HEK293 (cell line): ENCODE data around the gene ZNF32.

Source experiments
- CTCF ChIA-PET: fragments of 350-600 bp; formaldehyde crosslinking; extraction: SDS; loops from one replicate; lab custom pipeline; 2021; ENCODE audit warnings: antibody characterized with exemption; lab: Yijun Ruan, JAX
- POLR2A ChIA-PET: fragments of 300-600 bp; formaldehyde crosslinking; extraction: SDS; loops from one replicate; lab custom pipeline; 2020; ENCODE audit warnings: antibody characterized with exemption, inconsistent platforms; lab: Yijun Ruan, JAX
- H3K27ac ChIP-seq: fragments of 200-500 bp; sonication (Bioruptor generic); 2 replicates; pipeline ENCODE4 v1.5.1; 2014; ENCODE audit warnings: low read depth, low read length, control low read depth, inconsistent platforms; ENCODE audit errors: extremely low read depth
- H3K36me3 ChIP-seq, 2 experiments: fragments of 200-500 bp in 1 of 2; sonication (Bioruptor generic) in 1 of 2; 1 replicate in 1 of 2; 2 replicates in 1 of 2; pipeline ENCODE4 v1.5.1; 2014 to 2017; ENCODE audit warnings: inconsistent platforms in 2 of 2, low read length in 2 of 2; ENCODE audit not compliant: control insufficient read depth in 2 of 2, insufficient read depth in 1 of 2
- H3K4me1 ChIP-seq: fragments of 200-500 bp; sonication (Bioruptor generic); 2 replicates; pipeline ENCODE4 v1.5.1; 2014; ENCODE audit warnings: mild to moderate bottlenecking, low read length, inconsistent platforms; ENCODE audit not compliant: control insufficient read depth, insufficient read depth
- H3K4me3 ChIP-seq: 2 replicates; pipeline ENCODE4 v1.5.1; 2011; ENCODE audit warnings: low read depth, mild to moderate bottlenecking, control low read depth, low read length, moderate library complexity
- H3K9me3 ChIP-seq: fragments of 200-500 bp; sonication (Bioruptor generic); 2 replicates; pipeline ENCODE4 v1.5.1; 2014; ENCODE audit warnings: low read depth, low read length, inconsistent platforms; ENCODE audit not compliant: control insufficient read depth, insufficient read depth
- GFI1B ChIP-seq: fragments of 450-650 bp; formaldehyde crosslinking; IDR thresholded peaks from 2 replicates; pipeline ENCODE4 v1.5.1; 2016; ENCODE audit warnings: missing biosample characterization, missing genetic modification characterization
- GLI2 ChIP-seq: fragments of 450-650 bp; formaldehyde crosslinking; IDR thresholded peaks from 2 replicates; pipeline ENCODE4; 2017; ENCODE audit warnings: missing biosample characterization, missing genetic modification characterization, low read depth, borderline replicate concordance
- KLF16 ChIP-seq: fragments of 450-650 bp; formaldehyde crosslinking; IDR thresholded peaks from 2 replicates; pipeline ENCODE4 v1.5.1; 2017; ENCODE audit warnings: missing biosample characterization, missing genetic modification characterization
- KLF8 ChIP-seq: fragments of 450-650 bp; formaldehyde crosslinking; IDR thresholded peaks from 2 replicates; pipeline ENCODE4 v1.5.1; 2016; ENCODE audit warnings: missing biosample characterization, missing genetic modification characterization
- PRDM1 ChIP-seq: fragments of 450-650 bp; formaldehyde crosslinking; IDR thresholded peaks from 2 replicates; pipeline ENCODE4; 2016; ENCODE audit warnings: missing biosample characterization, missing genetic modification characterization
- REST ChIP-seq: fragments of 450-650 bp; formaldehyde crosslinking; IDR thresholded peaks from 2 replicates; pipeline ENCODE4 v1.5.1; 2016; ENCODE audit warnings: missing biosample characterization, missing genetic modification characterization
- SCRT2 ChIP-seq: fragments of 450-650 bp; formaldehyde crosslinking; IDR thresholded peaks from 2 replicates; pipeline ENCODE4 v1.5.1; 2016; ENCODE audit warnings: missing biosample characterization, missing genetic modification characterization
- SETDB1 ChIP-seq: IDR thresholded peaks from one replicate; pipeline ENCODE4 v1.6.1; 2017; ENCODE audit warnings: mild to moderate bottlenecking, low read length, moderate library complexity, mixed read lengths; ENCODE audit not compliant: insufficient read length
- SP7 ChIP-seq: fragments of 450-650 bp; formaldehyde crosslinking; IDR thresholded peaks from 2 replicates; pipeline ENCODE4 v1.5.1; 2016; ENCODE audit warnings: missing biosample characterization, missing genetic modification characterization
- WT1 ChIP-seq: fragments of 450-650 bp; formaldehyde crosslinking; IDR thresholded peaks from 2 replicates; pipeline ENCODE4 v1.5.1; 2016; ENCODE audit warnings: missing biosample characterization, missing genetic modification characterization
- ZBTB7A ChIP-seq: fragments of 450-650 bp; formaldehyde crosslinking; IDR thresholded peaks from 2 replicates; pipeline ENCODE4 v1.5.1; 2016; ENCODE audit warnings: low read depth, missing biosample characterization, missing genetic modification characterization
- ZBTB8A ChIP-seq: fragments of 450-650 bp; formaldehyde crosslinking; IDR thresholded peaks from 2 replicates; pipeline ENCODE4 v1.5.1; 2016; ENCODE audit warnings: missing biosample characterization, missing genetic modification characterization
- ZFP69B ChIP-seq: fragments of 450-650 bp; formaldehyde crosslinking; IDR thresholded peaks from 2 replicates; pipeline ENCODE4 v1.5.1; 2016; ENCODE audit warnings: missing biosample characterization, missing genetic modification characterization
- ZNF146 ChIP-seq: fragments of 450-650 bp; formaldehyde crosslinking; IDR thresholded peaks from 2 replicates; pipeline ENCODE4 v1.5.1; 2016; ENCODE audit warnings: missing biosample characterization, missing genetic modification characterization
- ZNF157 ChIP-seq: fragments of 450-650 bp; formaldehyde crosslinking; IDR thresholded peaks from 2 replicates; pipeline ENCODE4 v1.5.1; 2016; ENCODE audit warnings: missing biosample characterization, missing genetic modification characterization
- ZNF184 ChIP-seq: fragments of 450-650 bp; IDR thresholded peaks from 2 replicates; pipeline ENCODE4 v1.5.1; 2018; ENCODE audit warnings: missing biosample characterization, mild to moderate bottlenecking, missing genetic modification characterization
- ZNF211 ChIP-seq: fragments of 450-650 bp; formaldehyde crosslinking; IDR thresholded peaks from 2 replicates; pipeline ENCODE4 v1.5.1; 2016; ENCODE audit warnings: low read depth, missing biosample characterization, missing genetic modification characterization
- ZNF266 ChIP-seq: fragments of 450-650 bp; formaldehyde crosslinking; IDR thresholded peaks from 2 replicates; pipeline ENCODE4 v1.5.1; 2016; ENCODE audit warnings: missing biosample characterization, missing genetic modification characterization, low read depth
- ZNF354C ChIP-seq: fragments of 450-650 bp; formaldehyde crosslinking; IDR thresholded peaks from 2 replicates; pipeline ENCODE4 v1.5.1; 2016; ENCODE audit warnings: missing biosample characterization, missing genetic modification characterization, low read depth, borderline replicate concordance
- ZNF423 ChIP-seq: fragments of 450-650 bp; formaldehyde crosslinking; IDR thresholded peaks from 2 replicates; pipeline ENCODE4 v1.5.1; 2016; ENCODE audit warnings: missing biosample characterization, missing genetic modification characterization
- ZNF473 ChIP-seq: fragments of 450-650 bp; formaldehyde crosslinking; IDR thresholded peaks from 2 replicates; pipeline ENCODE4 v1.5.1; 2017; ENCODE audit warnings: missing biosample characterization, missing genetic modification characterization
- ZNF529 ChIP-seq: fragments of 450-650 bp; formaldehyde crosslinking; IDR thresholded peaks from 2 replicates; pipeline ENCODE4 v1.5.1; 2017; ENCODE audit warnings: missing genetic modification characterization, missing biosample characterization; ENCODE audit not compliant: insufficient replicate concordance
- ZNF571 ChIP-seq: fragments of 450-650 bp; formaldehyde crosslinking; IDR thresholded peaks from 2 replicates; pipeline ENCODE4 v1.5.0; 2017; ENCODE audit warnings: missing biosample characterization, missing genetic modification characterization
- ZNF623 ChIP-seq: fragments of 450-650 bp; formaldehyde crosslinking; IDR thresholded peaks from 2 replicates; pipeline ENCODE4 v1.5.1; 2016; ENCODE audit warnings: missing biosample characterization, missing genetic modification characterization
- ZNF660 ChIP-seq: fragments of 450-650 bp; IDR thresholded peaks from 2 replicates; pipeline ENCODE4 v1.5.1; 2018; ENCODE audit warnings: missing biosample characterization, mild to moderate bottlenecking, missing genetic modification characterization
- ZNF747 ChIP-seq: fragments of 450-650 bp; formaldehyde crosslinking; IDR thresholded peaks from 2 replicates; pipeline ENCODE4 v1.5.1; 2016; ENCODE audit warnings: missing biosample characterization, missing genetic modification characterization
- ZNF785 ChIP-seq: fragments of 450-650 bp; formaldehyde crosslinking; IDR thresholded peaks from 2 replicates; pipeline ENCODE4 v1.5.1; 2016; ENCODE audit warnings: missing biosample characterization, missing genetic modification characterization
- ZNF791 ChIP-seq: fragments of 450-650 bp; formaldehyde crosslinking; IDR thresholded peaks from 2 replicates; pipeline ENCODE4 v1.5.1; 2016; ENCODE audit warnings: missing biosample characterization, missing genetic modification characterization
- ZNF792 ChIP-seq: fragments of 450-650 bp; formaldehyde crosslinking; IDR thresholded peaks from 2 replicates; pipeline ENCODE4 v1.5.1; 2016; ENCODE audit warnings: missing biosample characterization, missing genetic modification characterization
- TF ChIP-seq, protein P1 (sequence below): fragments of 450-650 bp; formaldehyde crosslinking; IDR thresholded peaks from 2 replicates; pipeline ENCODE4 v1.5.1; 2017; ENCODE audit warnings: missing biosample characterization, missing genetic modification characterization

The ZNF32 gene

GRCh38 chr10:43695730-43696129 is 47.0 kb upstream of the ZNF32 start:
- Histone ChIP-seq H3K27ac (no peak overlapping the region), H3K9me3 (no peaks in the 10 kb centered on the region), H3K4me3 (no peak overlapping the region), H3K4me1 (no peaks in the 10 kb centered on the region), H3K36me3 (no peaks in the 10 kb centered on the region)
- ChIA-PET POLR2A (no interaction called here), CTCF (no interaction called here)
- TF ChIP-seq ZFP69B (tag by site-specific recombination), result no peak
- TF ChIP-seq ZNF266 (tag by site-specific recombination), result no peak
- TF ChIP-seq ZNF211, result no peak
- TF ChIP-seq, protein P1, sequence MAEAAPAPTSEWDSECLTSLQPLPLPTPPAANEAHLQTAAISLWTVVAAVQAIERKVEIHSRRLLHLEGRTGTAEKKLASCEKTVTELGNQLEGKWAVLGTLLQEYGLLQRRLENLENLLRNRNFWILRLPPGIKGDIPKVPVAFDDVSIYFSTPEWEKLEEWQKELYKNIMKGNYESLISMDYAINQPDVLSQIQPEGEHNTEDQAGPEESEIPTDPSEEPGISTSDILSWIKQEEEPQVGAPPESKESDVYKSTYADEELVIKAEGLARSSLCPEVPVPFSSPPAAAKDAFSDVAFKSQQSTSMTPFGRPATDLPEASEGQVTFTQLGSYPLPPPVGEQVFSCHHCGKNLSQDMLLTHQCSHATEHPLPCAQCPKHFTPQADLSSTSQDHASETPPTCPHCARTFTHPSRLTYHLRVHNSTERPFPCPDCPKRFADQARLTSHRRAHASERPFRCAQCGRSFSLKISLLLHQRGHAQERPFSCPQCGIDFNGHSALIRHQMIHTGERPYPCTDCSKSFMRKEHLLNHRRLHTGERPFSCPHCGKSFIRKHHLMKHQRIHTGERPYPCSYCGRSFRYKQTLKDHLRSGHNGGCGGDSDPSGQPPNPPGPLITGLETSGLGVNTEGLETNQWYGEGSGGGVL, result no peak
- no peak for TF ChIP-seq ZNF354C
- TF ChIP-seq ZNF623 (tag by site-specific recombination), result no peak
- no peak for TF ChIP-seq ZNF157 (tag by site-specific recombination)

DNA sequence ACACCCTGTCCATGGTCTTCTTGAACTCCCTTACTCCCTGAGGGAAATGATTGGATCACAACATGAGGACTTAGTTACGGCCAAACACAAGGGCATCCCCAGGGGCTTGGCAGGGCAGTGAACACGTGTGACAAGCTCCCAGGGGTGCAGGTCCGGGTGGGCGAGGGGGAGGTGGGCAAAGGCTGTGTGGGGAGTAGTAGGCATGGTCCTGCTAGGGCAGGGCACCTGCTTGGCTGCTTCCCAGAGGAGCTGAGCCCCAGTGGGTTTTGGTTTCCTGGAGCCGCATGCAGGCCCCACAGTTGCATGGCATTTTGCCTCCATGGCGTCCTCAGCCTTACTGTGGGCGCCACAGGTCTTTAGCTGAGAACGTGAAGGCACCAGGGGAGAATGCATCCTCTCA is 46.6 kb upstream of the ZNF32 start:
- H3K4me3 ChIP-seq, result no peak overlapping the region
- H3K27ac ChIP-seq, result no peak overlapping the region
- no peaks in the 10 kb centered on the region for H3K36me3 ChIP-seq
- ChIA-PET POLR2A (no interaction called here), CTCF (no interaction called here)
- no peaks in the 10 kb centered on the region for H3K9me3 ChIP-seq
- H3K4me1 ChIP-seq, result no peaks in the 10 kb centered on the region
- TF ChIP-seq GLI2 (tag by site-specific recombination) (no peak), ZNF157 (tag by site-specific recombination) (no peak), ZNF211 (no peak), ZNF791 (no peak), GFI1B (tag by site-specific recombination) (no peak), KLF8 (tag by site-specific recombination) (no peak), WT1 (tag by site-specific recombination) (no peak), PRDM1 (tag by site-specific recombination) (no peak), ZNF785 (tag by site-specific recombination) (no peak), ZBTB7A (tag by site-specific recombination) (no peak), KLF16 (no peak), ZNF660 (tag by site-specific recombination) (no peak), ZNF184 (tag by site-specific recombination) (no peak), ZNF747 (no peak), ZNF473 (tag by site-specific recombination) (no peak)
- TF ChIP-seq, all 188 proteins: peak for 0

DNA sequence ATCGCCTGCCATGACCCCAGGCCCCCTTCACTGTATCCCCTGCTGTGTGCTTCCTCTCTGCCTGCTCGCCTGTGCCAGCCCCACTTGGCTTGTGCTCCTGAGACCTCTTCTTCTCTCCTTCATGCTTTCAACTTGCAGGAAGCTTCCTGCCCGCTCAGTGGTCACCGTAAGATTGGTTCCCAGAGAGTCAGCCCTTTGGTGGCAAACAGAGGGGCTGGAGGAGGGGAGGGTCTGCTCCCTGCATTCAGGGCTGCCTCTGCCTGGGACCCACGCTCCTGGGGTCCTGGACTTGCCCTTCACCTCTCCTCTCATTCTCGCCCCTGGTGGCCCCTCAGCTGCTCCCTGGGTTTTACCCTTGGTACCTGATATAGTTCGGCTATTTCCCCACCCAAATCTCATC is 45.8 kb upstream of the ZNF32 start:
- Histone ChIP-seq H3K36me3 (no peaks in the 10 kb centered on the region), H3K4me3 (no peak overlapping the region), H3K27ac (no peak overlapping the region), H3K4me1 (no peaks in the 10 kb centered on the region), H3K9me3 (no peaks in the 10 kb centered on the region)
- ChIA-PET POLR2A (no interaction called here), CTCF (no interaction called here)
- no peak for TF ChIP-seq ZNF184 (tag by site-specific recombination)
- TF ChIP-seq ZBTB8A (tag by site-specific recombination), result no peak
- TF ChIP-seq ZNF571 (tag by site-specific recombination), result no peak
- no peak for TF ChIP-seq ZNF146 (tag by site-specific recombination)
- TF ChIP-seq ZNF792 (tag by site-specific recombination), result no peak
- TF ChIP-seq REST (tag by site-specific recombination), result no peak
- no peak for TF ChIP-seq SP7
- no peak for TF ChIP-seq ZNF423 (tag by site-specific recombination)
- TF ChIP-seq SCRT2 (tag by site-specific recombination), result no peak
- no peak for TF ChIP-seq PRDM1 (tag by site-specific recombination)
- no peak for TF ChIP-seq SETDB1
- no peak for TF ChIP-seq ZNF529 (tag by site-specific recombination)
